HEK293T (cell line): ENCODE measurements around the gene FOXE1.
A peak's percentile ranks its signal among the peaks of the same experiment; 100 is the strongest.

ENCODE experiments used
- CTCF ChIA-PET: fragments of 350-600 bp; formaldehyde crosslinking; extraction: SDS; loops from one replicate; lab custom pipeline; 2021; ENCODE audit warnings: antibody characterized with exemption, inconsistent platforms; lab: Yijun Ruan, JAX
- POLR2A ChIA-PET: fragments of 350-600 bp; formaldehyde crosslinking; extraction: SDS; loops from one replicate; lab custom pipeline; 2020; ENCODE audit warnings: antibody characterized with exemption, inconsistent platforms; lab: Yijun Ruan, JAX
- DNase-seq: peaks from one replicate; pipeline ENCODE4 v3.0.0; 2012; ENCODE audit warnings: mixed read lengths; ENCODE audit errors: extremely low spot score
- ARNT ChIP-seq: fragments of 450-650 bp; IDR thresholded peaks from 2 replicates; pipeline ENCODE4 v1.6.1; 2017; ENCODE audit warnings: mild to moderate bottlenecking
- BHLHE40 ChIP-seq: fragments of 450-650 bp; IDR thresholded peaks from 2 replicates; pipeline ENCODE4 v1.6.1; 2016; ENCODE audit warnings: mild to moderate bottlenecking, moderate library complexity, borderline replicate concordance
- CTBP1 ChIP-seq: fragments of 450-650 bp; IDR thresholded peaks from 2 replicates; pipeline ENCODE4 v1.6.1; 2016; ENCODE audit warnings: borderline replicate concordance
- ELF4 ChIP-seq: fragments of 450-650 bp; IDR thresholded peaks from 2 replicates; pipeline ENCODE4 v1.6.1; 2017; ENCODE audit warnings: antibody characterized with exemption
- FOXA1 ChIP-seq: fragments of 450-650 bp; IDR thresholded peaks from 2 replicates; pipeline ENCODE4 v1.6.1; 2016; ENCODE audit warnings: mild to moderate bottlenecking
- FOXK2 ChIP-seq: fragments of 450-650 bp; IDR thresholded peaks from 2 replicates; pipeline ENCODE4 v1.6.1; 2016; ENCODE audit warnings: mild to moderate bottlenecking
- FOXM1 ChIP-seq: fragments of 450-650 bp; IDR thresholded peaks from 2 replicates; pipeline ENCODE4 v1.6.1; 2017; ENCODE audit warnings: mild to moderate bottlenecking, borderline replicate concordance
- HDGF ChIP-seq: fragments of 450-650 bp; IDR thresholded peaks from 2 replicates; pipeline ENCODE4 v1.6.1; 2017; ENCODE audit warnings: antibody characterized with exemption, borderline replicate concordance
- L3MBTL2 ChIP-seq: fragments of 450-650 bp; conservative IDR thresholded peaks from 2 replicates; pipeline ENCODE4 v1.6.1; 2016; ENCODE audit warnings: mild to moderate bottlenecking
- LEF1 ChIP-seq: fragments of 450-650 bp; IDR thresholded peaks from 2 replicates; pipeline ENCODE4 v1.6.1; 2017; ENCODE audit warnings: mild to moderate bottlenecking, borderline replicate concordance
- NFRKB ChIP-seq: fragments of 450-650 bp; IDR thresholded peaks from 2 replicates; pipeline ENCODE4 v1.6.1; 2016; ENCODE audit warnings: mild to moderate bottlenecking, moderate library complexity
- PKNOX1 ChIP-seq: fragments of 450-650 bp; IDR thresholded peaks from 2 replicates; pipeline ENCODE4 v1.6.1; 2016
- SP1 ChIP-seq: fragments of 450-650 bp; IDR thresholded peaks from 2 replicates; pipeline ENCODE4 v1.6.1; 2017
- SUZ12 ChIP-seq: fragments of 450-650 bp; IDR thresholded peaks from 2 replicates; pipeline ENCODE4 v1.6.1; 2016; ENCODE audit warnings: mild to moderate bottlenecking
- TARDBP ChIP-seq: fragments of 450-650 bp; IDR thresholded peaks from 2 replicates; pipeline ENCODE4 v1.6.1; 2016
- ZNF384 ChIP-seq: fragments of 450-650 bp; IDR thresholded peaks from 2 replicates; pipeline ENCODE4 v1.6.1; 2016

FOXE1 gene

DNA sequence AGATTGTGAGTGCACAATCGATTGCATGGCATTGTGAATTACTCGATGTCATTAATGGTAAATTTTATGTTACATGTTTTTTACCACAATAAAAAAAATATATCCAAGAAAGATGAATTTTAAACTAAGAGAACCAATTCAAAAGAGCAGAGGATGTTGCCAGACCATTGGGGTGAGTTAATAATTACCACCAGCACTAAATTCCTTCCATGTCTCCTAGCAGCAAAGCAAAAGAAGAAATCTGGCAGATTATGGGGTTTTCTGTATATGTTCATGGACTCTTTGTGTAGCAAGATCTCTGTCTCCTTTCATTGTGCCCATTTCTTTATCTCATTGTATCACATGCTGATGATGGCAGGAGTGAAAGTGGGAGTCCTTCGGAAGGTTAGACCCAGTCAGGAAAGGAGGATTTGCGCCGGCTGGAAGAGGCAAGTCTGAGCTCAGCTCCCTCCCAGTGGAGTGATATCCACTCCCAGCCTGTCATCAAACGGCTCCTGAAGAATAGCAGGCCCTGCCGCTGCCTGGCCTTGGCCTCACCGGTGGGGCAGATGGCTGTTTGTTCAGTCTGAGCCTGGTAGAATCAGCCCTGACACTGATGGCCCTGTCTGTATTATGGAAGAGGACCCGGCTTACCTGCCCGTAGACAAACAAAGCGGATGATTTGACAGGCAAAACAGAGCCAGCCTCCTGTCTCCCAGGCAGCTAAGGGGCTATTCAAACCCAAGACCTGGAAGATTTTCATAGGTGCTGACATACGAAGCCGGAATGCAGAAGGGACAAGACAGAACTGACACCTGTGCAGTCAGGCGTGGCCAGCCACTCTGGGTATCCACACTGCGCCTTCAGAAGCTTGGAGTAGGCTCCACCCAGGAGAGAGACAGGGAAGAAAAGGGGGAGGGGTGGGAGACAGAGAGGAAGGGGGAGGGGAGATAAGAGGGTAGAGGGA is 21.9 kb upstream of the FOXE1 start:
- DNase-seq: no peak
- POLR2A ChIA-PET: no interaction called here
- TF ChIP-seq SP1 (no peak), LEF1 (no peak), BHLHE40 (no peak)
- CTCF ChIA-PET: interaction anchor here (0.6 kb wide), 1 partner anchor 71 kb away, joined by 3 read pairs; no protein-coding TSS in a partner anchor

- ChIA-PET POLR2A (no interaction called here), CTCF (no interaction called here)
Measured at GRCh38 chr9:97831843-97832636, 21.0 kb upstream of the FOXE1 start.

GRCh38 chr9:97840521-97840920 is 12.5 kb upstream of the FOXE1 start:
- TF ChIP-seq FOXM1: no peak
- no peak for TF ChIP-seq NFRKB
- no peak for TF ChIP-seq ARNT
- TF ChIP-seq TARDBP: no peak
- TF ChIP-seq FOXK2: no peak
- TF ChIP-seq L3MBTL2: no peak
- no peak for TF ChIP-seq SUZ12
- TF ChIP-seq ZNF384: no peak
- TF ChIP-seq HDGF: no peak
- no peak for TF ChIP-seq CTBP1
- no peak for TF ChIP-seq ELF4
- TF ChIP-seq FOXA1: no peak
- ChIA-PET POLR2A (interaction anchor here (1.3 kb wide), 1 partner anchor 13 kb away, joined by 4 read pairs; no protein-coding TSS in a partner anchor), CTCF (no interaction called here)
- no peak for DNase-seq

More at GRCh38 chr9:97831843-97832636, 21.0 kb upstream of the FOXE1 start:
- DNase-seq: no peak
- TF ChIP-seq FOXA1 (no peak), SP1 (no peak), BHLHE40 (no peak), ARNT (no peak), LEF1 (no peak), SUZ12 (no peak), CTBP1 (no peak), ZNF384 (no peak), FOXK2 (no peak), HDGF (no peak), NFRKB (no peak), FOXM1 (no peak), TARDBP (no peak)

- POLR2A ChIA-PET: no interaction called here
- DNase-seq: no peak
- CTCF ChIA-PET: no interaction called here
- no peak for TF ChIP-seq HDGF
- no peak for TF ChIP-seq NFRKB
- no peak for TF ChIP-seq CTBP1
- TF ChIP-seq L3MBTL2: no peak
- TF ChIP-seq FOXA1: no peak
- TF ChIP-seq FOXK2: no peak
- no peak for TF ChIP-seq PKNOX1
- TF ChIP-seq ELF4: no peak
Measured at GRCh38 chr9:97842960-97843359, 10.1 kb upstream of the FOXE1 start.

DNA sequence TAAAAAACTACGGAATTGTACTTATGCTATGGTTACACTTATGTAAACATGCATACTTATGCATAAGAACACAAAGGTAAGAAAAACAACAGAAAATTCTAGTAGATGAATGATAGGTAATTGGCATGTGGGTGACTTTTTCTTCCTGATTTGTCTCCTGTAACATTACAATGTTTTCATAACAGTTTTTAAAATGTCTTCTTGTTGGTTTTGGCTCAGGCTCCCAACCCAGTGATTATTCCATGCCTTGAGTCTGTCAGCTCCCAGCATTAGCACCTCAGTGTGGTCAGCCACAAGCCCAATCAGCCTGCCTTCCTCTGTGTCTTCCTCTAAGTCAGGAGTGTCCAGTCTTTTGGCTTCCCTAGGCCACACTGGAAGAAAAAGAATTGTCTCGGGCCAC is 7.9 kb upstream of the FOXE1 start:
- TF ChIP-seq FOXK2 (no peak), CTBP1 (no peak), L3MBTL2 (no peak), NFRKB (no peak)
- no peak for DNase-seq
- ChIA-PET CTCF (no interaction called here), POLR2A (no interaction called here)

DNA sequence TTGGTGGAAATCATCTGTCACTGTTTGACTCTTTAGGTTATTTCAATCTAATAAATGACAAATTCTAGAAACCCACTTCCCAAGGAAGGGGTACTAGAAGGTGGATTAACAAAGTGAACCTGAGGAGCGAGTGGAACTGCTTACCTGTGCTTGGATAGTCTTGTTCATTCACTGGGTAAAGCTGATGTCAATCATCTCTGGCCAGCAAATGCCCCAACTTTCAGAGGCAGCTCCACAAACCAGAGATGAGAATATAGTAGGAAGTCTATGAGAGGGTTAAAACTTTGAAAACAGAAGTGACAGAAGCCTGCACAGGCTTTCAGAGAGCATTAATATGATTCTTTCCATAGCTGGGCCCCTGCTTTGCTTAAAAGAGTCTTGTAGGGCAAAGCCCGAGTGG is 7.3 kb upstream of the FOXE1 start:
- no peak for DNase-seq
- no peak for TF ChIP-seq NFRKB
- TF ChIP-seq PKNOX1: 0 out of 2 replicates have a peak, but pooled peaks have one; percentile 44
- ChIA-PET POLR2A (no interaction called here), CTCF (no interaction called here)

DNA sequence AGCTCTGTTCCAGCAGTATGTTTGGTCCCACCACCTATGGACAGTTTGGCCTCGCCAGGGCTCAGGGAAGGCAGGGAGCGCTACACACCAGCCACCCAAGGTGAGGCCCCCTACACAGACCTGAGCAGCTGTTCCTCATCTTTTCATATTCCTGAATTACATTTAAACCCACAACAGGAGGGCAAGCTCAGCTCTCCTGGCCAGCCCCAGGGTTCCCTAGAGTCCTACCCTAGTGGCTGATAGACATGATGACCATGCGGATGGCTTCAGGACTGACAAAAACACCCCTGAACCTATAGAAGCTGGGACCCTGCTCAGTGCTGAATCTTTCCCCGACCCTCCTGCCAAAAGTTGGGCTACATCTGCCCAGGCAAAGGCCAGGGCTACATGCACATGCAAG is 6.7 kb upstream of the FOXE1 start:
- TF ChIP-seq SP1: no peak
- DNase-seq: no peak
- CTCF ChIA-PET: no interaction called here
- POLR2A ChIA-PET: no interaction called here
